ENCODE data around the gene MRTFB.

Gene MRTFB

GRCh38 chr16:14104066-14104465, 32.9 kb downstream of the MRTFB start:
- Mint-ChIP-seq H3K4me1 (peaks cover 20 to 35% of the 10 kb centered on the region in 2 donors), H3K27me3 (no peaks in the 10 kb centered on the region), H3K36me3 (peaks cover 9 to 10% of the 10 kb centered on the region in 2 donors), H3K4me3 (no peak overlapping the region), H3K9me3 (no peaks in the 10 kb centered on the region), H3K27ac (no peak overlapping the region)
- no peak for DNase-seq
- ATAC-seq (replicated peaks) = no peak

- Mint-ChIP-seq H3K27me3 (no peaks in the 10 kb centered on the region), H3K9me3 (no peaks in the 10 kb centered on the region), H3K4me3 (no peak overlapping the region), H3K4me1 (peaks cover 22 to 36% of the 10 kb centered on the region in 2 donors), H3K27ac (no peak overlapping the region), H3K36me3 (peaks cover 2 to 3% of the 10 kb centered on the region in 2 donors)
- ATAC-seq (replicated peaks) (no peak), DNase-seq (no peak)
Measured at GRCh38 chr16:14105760-14106375, 34.7 kb downstream of the MRTFB start.

- Mint-ChIP-seq H3K4me3 (no peak overlapping the region), H3K36me3 (no peaks in the 10 kb centered on the region), H3K27ac (no peak overlapping the region), H3K4me1 (peaks cover 20 to 34% of the 10 kb centered on the region in 2 donors), H3K27me3 (no peaks in the 10 kb centered on the region), H3K9me3 (no peaks in the 10 kb centered on the region)
- no peak for DNase-seq
- ATAC-seq (replicated peaks) = no peak
Measured at GRCh38 chr16:14106457-14106856, 35.3 kb downstream of the MRTFB start.

GRCh38 chr16:14106961-14107360, 35.8 kb downstream of the MRTFB start:
- no peaks in the 10 kb centered on the region for H3K9me3 Mint-ChIP-seq
- H3K27me3 Mint-ChIP-seq = no peaks in the 10 kb centered on the region
- ATAC-seq (replicated peaks) (no peak), DNase-seq (no peak)
- no peak overlapping the region for H3K27ac Mint-ChIP-seq
- peaks cover 1 to 2% of the 10 kb centered on the region in 2 donors for H3K36me3 Mint-ChIP-seq
- peaks cover 21 to 35% of the 10 kb centered on the region in 2 donors for H3K4me1 Mint-ChIP-seq
- no peak overlapping the region for H3K4me3 Mint-ChIP-seq

- DNase-seq = no peak
- H3K4me1 Mint-ChIP-seq = peaks cover 16 to 38% of the 10 kb centered on the region in 2 donors
- ATAC-seq (replicated peaks) = no peak
- H3K4me3 Mint-ChIP-seq = no peak overlapping the region
- no peak overlapping the region for H3K27ac Mint-ChIP-seq
- H3K9me3 Mint-ChIP-seq = no peaks in the 10 kb centered on the region
- H3K27me3 Mint-ChIP-seq = no peaks in the 10 kb centered on the region
- peaks cover 5 to 6% of the 10 kb centered on the region in 2 donors for H3K36me3 Mint-ChIP-seq
Measured at GRCh38 chr16:14109077-14109775, 38.1 kb downstream of the MRTFB start.

GRCh38 chr16:14109782-14110727, 38.9 kb downstream of the MRTFB start:
- no peak overlapping the region for H3K27ac Mint-ChIP-seq
- H3K9me3 Mint-ChIP-seq = no peaks in the 10 kb centered on the region
- H3K36me3 Mint-ChIP-seq = peaks cover 5 to 6% of the 10 kb centered on the region in 2 donors
- peaks cover 16 to 38% of the 10 kb centered on the region in 2 donors for H3K4me1 Mint-ChIP-seq
- DNase-seq = no peak
- no peak for ATAC-seq (replicated peaks)
- H3K27me3 Mint-ChIP-seq = no peaks in the 10 kb centered on the region
- no peak overlapping the region for H3K4me3 Mint-ChIP-seq

- peaks cover 5 to 6% of the 10 kb centered on the region in 2 donors for H3K36me3 Mint-ChIP-seq
- peaks cover 16 to 38% of the 10 kb centered on the region in 2 donors for H3K4me1 Mint-ChIP-seq
- H3K9me3 Mint-ChIP-seq = no peaks in the 10 kb centered on the region
- no peak overlapping the region for H3K4me3 Mint-ChIP-seq
- DNase-seq (no peak), ATAC-seq (replicated peaks) (no peak)
- no peaks in the 10 kb centered on the region for H3K27me3 Mint-ChIP-seq
- no peak overlapping the region for H3K27ac Mint-ChIP-seq
Measured at GRCh38 chr16:14110728-14111251, 39.7 kb downstream of the MRTFB start.

- ATAC-seq (replicated peaks) (no peak), DNase-seq (no peak)
- Mint-ChIP-seq H3K27me3 (no peaks in the 10 kb centered on the region), H3K4me3 (no peak overlapping the region), H3K4me1 (peaks cover 14 to 38% of the 10 kb centered on the region in 2 donors), H3K36me3 (peaks cover 5 to 6% of the 10 kb centered on the region in 2 donors), H3K9me3 (no peaks in the 10 kb centered on the region), H3K27ac (peak overlapping the region; percentile 33)
Measured at GRCh38 chr16:14111713-14112538, 40.8 kb downstream of the MRTFB start.

GRCh38 chr16:14112539-14112856, 41.4 kb downstream of the MRTFB start:
- H3K4me1 Mint-ChIP-seq = peaks cover 14 to 38% of the 10 kb centered on the region in 2 donors
- DNase-seq (no peak), ATAC-seq (replicated peaks) (no peak)
- H3K4me3 Mint-ChIP-seq = no peak overlapping the region
- no peaks in the 10 kb centered on the region for H3K9me3 Mint-ChIP-seq
- H3K27me3 Mint-ChIP-seq = no peaks in the 10 kb centered on the region
- H3K36me3 Mint-ChIP-seq = peaks cover 6% of the 10 kb centered on the region in 2 donors
- H3K27ac Mint-ChIP-seq = no peak overlapping the region

- H3K4me3 Mint-ChIP-seq = no peak overlapping the region
- H3K9me3 Mint-ChIP-seq = no peaks in the 10 kb centered on the region
- peaks cover 14 to 30% of the 10 kb centered on the region in 2 donors for H3K4me1 Mint-ChIP-seq
- no peaks in the 10 kb centered on the region for H3K27me3 Mint-ChIP-seq
- DNase-seq (no peak), ATAC-seq (replicated peaks) (no peak)
- H3K36me3 Mint-ChIP-seq = peaks cover 6 to 7% of the 10 kb centered on the region in 2 donors
- H3K27ac Mint-ChIP-seq = no peak overlapping the region
Measured at GRCh38 chr16:14113344-14113743, 42.2 kb downstream of the MRTFB start.

- peaks cover 14 to 40% of the 10 kb centered on the region in 2 donors for H3K4me1 Mint-ChIP-seq
- no peak for ATAC-seq (replicated peaks)
Measured at GRCh38 chr16:14117051-14117450, 45.9 kb downstream of the MRTFB start.

GRCh38 chr16:14119799-14120198, 48.7 kb downstream of the MRTFB start:
- Mint-ChIP-seq H3K4me1 (peaks cover 26 to 57% of the 10 kb centered on the region in 2 donors), H3K27me3 (no peaks in the 10 kb centered on the region), H3K27ac (peak overlapping the region; percentile 9), H3K4me3 (no peak overlapping the region), H3K36me3 (peaks cover 12 to 28% of the 10 kb centered on the region in 2 donors), H3K9me3 (peaks cover 0 to 9% of the 10 kb centered on the region in 2 donors)
- DNase-seq (no peak), ATAC-seq (replicated peaks) (no peak)

More at GRCh38 chr16:14117051-14117450, 45.9 kb downstream of the MRTFB start:
- DNase-seq = no peak
- no peaks in the 10 kb centered on the region for H3K27me3 Mint-ChIP-seq
- peaks cover 0 to 6% of the 10 kb centered on the region in 2 donors for H3K9me3 Mint-ChIP-seq
- no peak overlapping the region for H3K4me3 Mint-ChIP-seq
- H3K36me3 Mint-ChIP-seq = peaks cover 12 to 18% of the 10 kb centered on the region in 2 donors
- H3K27ac Mint-ChIP-seq = no peak overlapping the region

GRCh38 chr16:14120335-14120734, 49.2 kb downstream of the MRTFB start:
- Mint-ChIP-seq H3K4me1 (peaks cover 29 to 61% of the 10 kb centered on the region in 2 donors), H3K4me3 (peak overlapping the region; percentile 61 to 80), H3K9me3 (peaks cover 0 to 9% of the 10 kb centered on the region in 2 donors), H3K27ac (peak overlapping the region; percentile 92), H3K36me3 (peaks cover 16 to 32% of the 10 kb centered on the region in 2 donors), H3K27me3 (no peaks in the 10 kb centered on the region)
- no peak for DNase-seq
- no peak for ATAC-seq (replicated peaks)

Data from stimulated activated naive B cell treated with anti-CD40 and anti-IgM and Interleukin-4, amounts not matched to agents 10 μg/mL and 1 μg/mL and 100 μg/mL, for 72 hours (primary cell).